Ascending aorta (tissue), 2 donors: ENCODE measurements around the gene ZMYM2. TPM values are rescaled to one million over a fixed set of nuclear protein-coding genes. Genes with fewer than 3 reads are reported as not detected.
"Not testable (repeated sequence)": the region's sequence is repeated elsewhere in the genome, so short reads cannot be mapped to it uniquely, and the experiment has no call there.

Source experiments
- DNase-seq, 2 donors: peaks; one replicate each; pipeline ENCODE4 v3.0.0-alpha.2; 2019; ENCODE audit warnings: low spot score in 2 of 2
- H3K27ac ChIP-seq, 2 donors: fragments of 200-600 bp; sonication (generic); one replicate each; pipeline ENCODE4 v1.5.1; 2016 to 2017; ENCODE audit warnings: mild to moderate bottlenecking in 1 of 2
- H3K27me3 ChIP-seq: fragments of 200-600 bp; sonication (generic); one replicate; pipeline ENCODE4 v1.5.1; 2017
- H3K36me3 ChIP-seq, 2 donors: fragments of 200-600 bp; sonication (generic); one replicate each; pipeline ENCODE4 v1.5.1; 2016
- H3K4me1 ChIP-seq, 2 donors: fragments of 200-600 bp; sonication (generic); one replicate each; pipeline ENCODE4 v1.5.1; 2016 to 2017; ENCODE audit warnings: mild to moderate bottlenecking in 1 of 2
- H3K4me3 ChIP-seq, 2 donors: fragments of 200-600 bp; sonication (generic); one replicate each; pipeline ENCODE4 v1.5.1; 2016 to 2017; ENCODE audit warnings: mild to moderate bottlenecking in 1 of 2
- H3K9me3 ChIP-seq, 2 donors: fragments of 200-600 bp; sonication (generic); one replicate each; pipeline ENCODE4 v1.5.1; 2016
- intact Hi-C: fragments of 100-400 bp; cut with DNase I; formaldehyde crosslinking; loops from one replicate; pipeline ENCODE4 v1.15.1; 2023
- total RNA-seq: library from RNA; depleted of rRNA; stranded (reverse); fragments of >200 nt; gene quantifications from one replicate; pipeline ENCODE4 v1.1.0, GENCODE V29; 2016
- TF ChIP-seq, protein P1 (sequence below), 3 experiments: fragments of 200-600 bp in 2 of 3; fragments of 450-650 bp in 1 of 3; sonication (generic) in 2 of 3; IDR thresholded peaks; one replicate each; pipeline ENCODE4 v1.5.1; 2016 to 2019; ENCODE audit warnings: antibody characterized with exemption in 3 of 3, mild to moderate bottlenecking in 1 of 3, moderate library complexity in 1 of 3

The ZMYM2 gene
- total RNA-seq, 1 donor from 2014 or later, result 76.6 TPM

DNA sequence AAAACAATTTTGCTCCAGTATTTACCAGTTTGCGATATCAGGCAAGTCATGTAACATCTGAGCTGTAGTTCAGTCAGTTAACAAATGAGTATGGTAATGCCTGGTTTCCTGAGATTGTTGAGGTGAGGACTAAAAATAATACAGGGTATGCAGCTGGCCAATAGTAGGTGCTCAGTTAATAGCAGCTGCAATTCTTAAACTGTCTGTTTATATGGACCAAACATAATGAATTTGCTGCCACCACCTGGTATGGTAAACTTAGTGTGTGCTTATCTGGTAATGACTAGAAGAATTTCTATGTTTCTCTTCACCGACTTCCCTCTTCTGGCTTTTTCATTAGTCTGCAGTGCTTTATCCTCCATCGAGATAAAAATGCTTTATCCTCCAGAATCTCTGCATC lies 9.1 kb downstream of the ZMYM2 start:
- Histone ChIP-seq H3K27me3 (no peaks in the 10 kb centered on the region), H3K36me3 (peaks cover 10 to 19% of the 10 kb centered on the region in 2 donors), H3K4me3 (no peak overlapping the region), H3K4me1 (peaks cover 0 to 18% of the 10 kb centered on the region in 2 donors), H3K27ac (no peak overlapping the region), H3K9me3 (no peaks in the 10 kb centered on the region)
- DNase-seq, result no peak
- intact Hi-C loops, result no loop called here
- TF ChIP-seq, protein P1, sequence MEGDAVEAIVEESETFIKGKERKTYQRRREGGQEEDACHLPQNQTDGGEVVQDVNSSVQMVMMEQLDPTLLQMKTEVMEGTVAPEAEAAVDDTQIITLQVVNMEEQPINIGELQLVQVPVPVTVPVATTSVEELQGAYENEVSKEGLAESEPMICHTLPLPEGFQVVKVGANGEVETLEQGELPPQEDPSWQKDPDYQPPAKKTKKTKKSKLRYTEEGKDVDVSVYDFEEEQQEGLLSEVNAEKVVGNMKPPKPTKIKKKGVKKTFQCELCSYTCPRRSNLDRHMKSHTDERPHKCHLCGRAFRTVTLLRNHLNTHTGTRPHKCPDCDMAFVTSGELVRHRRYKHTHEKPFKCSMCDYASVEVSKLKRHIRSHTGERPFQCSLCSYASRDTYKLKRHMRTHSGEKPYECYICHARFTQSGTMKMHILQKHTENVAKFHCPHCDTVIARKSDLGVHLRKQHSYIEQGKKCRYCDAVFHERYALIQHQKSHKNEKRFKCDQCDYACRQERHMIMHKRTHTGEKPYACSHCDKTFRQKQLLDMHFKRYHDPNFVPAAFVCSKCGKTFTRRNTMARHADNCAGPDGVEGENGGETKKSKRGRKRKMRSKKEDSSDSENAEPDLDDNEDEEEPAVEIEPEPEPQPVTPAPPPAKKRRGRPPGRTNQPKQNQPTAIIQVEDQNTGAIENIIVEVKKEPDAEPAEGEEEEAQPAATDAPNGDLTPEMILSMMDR (IDR thresholded peaks at IDR 0.05), result no peak

DNA sequence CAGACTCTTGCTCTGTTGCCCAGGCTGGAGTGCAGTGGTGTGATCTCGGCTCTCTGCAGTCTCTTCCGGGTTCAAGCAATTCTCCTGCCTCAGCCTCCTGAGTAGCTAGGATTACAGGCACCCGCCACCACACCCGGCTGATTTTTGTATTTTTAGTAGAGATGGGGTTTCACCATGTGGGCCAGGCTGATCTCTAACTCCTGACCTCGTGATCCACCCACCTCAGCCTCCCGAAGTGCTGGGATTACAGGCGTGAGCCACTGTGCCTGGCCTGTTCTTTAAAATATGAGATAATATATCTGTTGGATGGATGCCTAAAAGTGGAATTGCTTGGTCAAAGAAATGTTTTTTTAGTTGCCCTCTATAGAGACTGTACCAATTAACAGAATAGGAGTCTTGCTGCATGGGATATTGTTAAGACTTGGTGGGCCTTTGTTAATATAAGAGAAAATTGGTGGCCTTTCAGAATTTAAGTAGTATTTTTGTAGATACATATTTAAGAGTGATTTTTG lies 16.0 kb downstream of the ZMYM2 start:
- intact Hi-C loops, H3K4me1 ChIP-seq, H3K27me3 ChIP-seq, DNase-seq, H3K27ac ChIP-seq, H3K4me3 ChIP-seq: not testable (repeated sequence)
- Histone ChIP-seq H3K9me3 (peaks cover 0 to 11% of the 10 kb centered on the region in 2 donors), H3K36me3 (peaks cover 16 to 28% of the 10 kb centered on the region in 2 donors)

DNA sequence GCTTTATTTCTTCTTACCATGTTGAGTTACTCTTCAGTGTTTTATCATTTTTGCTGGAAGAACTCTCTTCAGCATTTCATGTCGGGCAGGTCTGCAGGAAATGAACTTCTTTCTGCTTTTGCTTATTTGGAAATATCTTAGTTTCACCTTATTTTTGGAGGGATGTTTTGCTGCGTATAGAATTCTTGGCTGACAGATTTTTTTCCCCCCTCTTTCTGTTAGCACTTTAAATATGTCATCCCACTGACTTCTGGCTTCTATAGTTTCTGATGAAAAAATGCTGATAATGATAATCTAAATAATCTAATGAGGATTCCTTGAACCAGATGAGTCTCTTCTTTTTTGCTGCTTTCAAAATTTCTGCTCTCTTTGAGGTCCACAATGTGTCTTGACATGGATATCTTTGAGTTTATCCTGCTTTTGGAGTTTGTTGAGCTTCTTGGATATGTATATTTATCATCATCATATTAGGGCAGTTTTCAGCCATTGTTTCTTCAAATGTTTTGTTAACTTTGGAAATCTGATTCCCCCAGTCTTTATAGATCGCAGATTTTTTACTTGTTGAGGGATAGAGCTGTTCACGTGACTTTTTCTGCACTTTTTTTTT lies 20.4 kb downstream of the ZMYM2 start:
- peaks cover 0 to 15% of the 10 kb centered on the region in 2 donors for H3K9me3 ChIP-seq
- no peak overlapping the region for H3K27ac ChIP-seq
- peaks cover 17 to 26% of the 10 kb centered on the region in 2 donors for H3K36me3 ChIP-seq
- no peak for DNase-seq
- H3K4me3 ChIP-seq, result no peak overlapping the region
- H3K4me1 ChIP-seq, result no peaks in the 10 kb centered on the region
- intact Hi-C loops, result no loop called here
- H3K27me3 ChIP-seq, result no peaks in the 10 kb centered on the region
- TF ChIP-seq, protein P1 (IDR thresholded peaks at IDR 0.05), result no peak

DNA sequence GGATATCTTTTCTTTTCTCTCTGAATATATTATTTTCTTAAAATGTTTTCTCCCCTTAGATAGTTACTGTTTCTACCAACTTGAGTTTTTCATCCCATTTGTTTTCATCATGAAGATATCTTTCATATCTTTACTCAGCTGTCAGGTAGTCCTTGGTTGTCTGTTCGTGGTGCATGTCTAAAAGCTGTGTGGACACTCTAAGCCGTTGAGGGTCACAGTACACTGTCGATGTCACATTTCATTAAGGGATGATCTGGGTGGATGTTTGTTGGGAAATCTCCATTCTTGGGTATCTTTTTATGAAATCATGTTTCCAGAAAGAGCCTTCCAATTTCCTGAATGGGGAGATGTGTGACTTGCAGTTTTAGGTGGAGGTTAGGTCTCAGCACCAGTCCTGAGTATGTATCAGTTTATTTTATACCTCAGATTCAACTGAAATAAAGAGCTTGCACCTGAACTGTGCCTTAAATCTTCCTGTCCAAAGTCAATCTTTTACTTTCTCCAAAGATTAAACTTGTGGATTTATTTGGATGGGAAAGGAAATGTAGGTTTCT lies 23.2 kb downstream of the ZMYM2 start:
- H3K4me3 ChIP-seq, result no peak overlapping the region
- TF ChIP-seq, protein P1 (IDR thresholded peaks at IDR 0.05), result no peak
- no peak overlapping the region for H3K27ac ChIP-seq
- intact Hi-C loops, result loop anchor here (2.0 kb wide), 1 partner anchor 181 kb away; no protein-coding TSS in a partner anchor
- no peak for DNase-seq
- peaks cover 0 to 15% of the 10 kb centered on the region in 2 donors for H3K9me3 ChIP-seq
- H3K36me3 ChIP-seq, result peaks cover 10 to 18% of the 10 kb centered on the region in 2 donors
- no peaks in the 10 kb centered on the region for H3K27me3 ChIP-seq
- no peaks in the 10 kb centered on the region for H3K4me1 ChIP-seq

DNA sequence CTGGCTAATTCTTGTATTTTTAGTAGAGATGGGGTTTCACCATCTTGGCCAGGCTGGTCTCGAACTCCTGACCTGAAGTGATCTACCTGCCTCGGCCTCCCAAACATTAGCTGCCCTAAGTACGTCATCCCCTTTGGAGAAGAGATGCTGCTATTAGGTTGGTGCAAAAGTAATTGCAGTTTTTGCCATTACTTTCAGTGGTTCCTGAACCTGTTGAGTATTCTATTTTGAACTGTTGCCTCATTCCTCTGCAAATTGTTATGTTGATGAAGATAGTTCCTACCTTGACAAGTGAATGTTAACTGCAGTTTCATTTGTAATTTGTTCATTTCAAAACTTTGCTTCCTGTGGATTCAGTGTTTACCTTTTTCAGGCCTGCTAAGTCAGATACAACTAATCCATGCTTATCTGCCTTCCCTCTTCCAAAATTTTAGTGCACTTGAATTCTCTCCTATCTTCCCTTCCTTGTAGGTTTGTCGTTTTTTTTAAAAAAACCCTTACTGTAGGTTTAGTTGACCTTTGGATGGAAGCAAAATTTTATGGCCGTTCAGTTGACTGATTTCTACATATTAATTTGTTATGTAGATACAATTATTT lies 24.0 kb downstream of the ZMYM2 start:
- Histone ChIP-seq H3K9me3 (peaks cover 0 to 15% of the 10 kb centered on the region in 2 donors), H3K36me3 (peaks cover 10 to 18% of the 10 kb centered on the region in 2 donors), H3K4me1 (no peaks in the 10 kb centered on the region), H3K27ac (no peak overlapping the region), H3K27me3 (no peaks in the 10 kb centered on the region), H3K4me3 (no peak overlapping the region)
- TF ChIP-seq, protein P1 (IDR thresholded peaks at IDR 0.05), result no peak
- DNase-seq, result no peak
- intact Hi-C loops, result loop anchor here (2.0 kb wide), 1 partner anchor 180 kb away; no protein-coding TSS in a partner anchor
